ENCODE results near the gene SLC35F1. TPM values are rescaled to one million over a fixed set of nuclear protein-coding genes. Genes with fewer than 3 reads are reported as not detected.

The SLC35F1 gene
- total RNA-seq, 1 experiment from 2014 or later = 4.3 TPM

GRCh38 chr6:118269659-118270058, 362.6 kb downstream of the SLC35F1 start:
- WGBS (ENCODE audit: extremely low coverage, insufficient read length, low lambda C conversion rate) = no CpG with 5 or more reads among the region's 4 CpGs
- Histone ChIP-seq H2BK15ac (ENCODE audit: low read depth, low read length) (no peak overlapping the region), H3K4ac (ENCODE audit: low read depth, low read length) (no peak overlapping the region), H2BK5ac (ENCODE audit: insufficient read length, low read length) (no peak overlapping the region), H3K14ac (ENCODE audit: insufficient read depth, low read length) (no peak overlapping the region), H3K79me2 (ENCODE audit: insufficient read depth, low read length) (no peaks in the 10 kb centered on the region), H2BK20ac (ENCODE audit: low read depth, low read length, poor library complexity, severe bottlenecking) (no peak overlapping the region), H4K8ac (replicated peaks; ENCODE audit: insufficient read length, low read depth, low read length) (no peak overlapping the region), H3K56ac (ENCODE audit: insufficient read length, low read depth, low read length) (no peak overlapping the region), H4K91ac (ENCODE audit: insufficient read length, low read depth, low read length) (no peak overlapping the region), H3K27me3 (ENCODE audit: insufficient read depth, low read length) (no peaks in the 10 kb centered on the region), H3K27ac (ENCODE audit: insufficient read length, low read depth, low read length) (no peak overlapping the region), H3K23me2 (ENCODE audit: insufficient read length, low read depth, low read length, poor library complexity, severe bottlenecking) (no peaks in the 10 kb centered on the region), H2AFZ (ENCODE audit: low read length) (no peak overlapping the region), H2AK5ac (ENCODE audit: insufficient read length, low read length) (no peak overlapping the region), H3K4me1 (ENCODE audit: insufficient read depth, low read length) (no peaks in the 10 kb centered on the region), H4K5ac (ENCODE audit: insufficient read length, low read depth, low read length) (no peak overlapping the region), H3K4me2 (ENCODE audit: insufficient read depth, insufficient read length, low read length) (no peak overlapping the region), H3K9ac (ENCODE audit: extremely low read depth, insufficient read length, low read length) (no peak overlapping the region), H2BK120ac (ENCODE audit: low read depth, low read length, poor library complexity, severe bottlenecking) (no peak overlapping the region), H4K20me1 (ENCODE audit: control insufficient read depth, insufficient read depth, insufficient read length) (no peaks in the 10 kb centered on the region), H3K23ac (ENCODE audit: insufficient read length, low read depth, low read length) (no peak overlapping the region), H2BK12ac (ENCODE audit: insufficient read length, low read depth, low read length) (no peak overlapping the region), H3T11ph (ENCODE audit: low read length) (no peak overlapping the region), H3K18ac (ENCODE audit: insufficient read length, low read depth, low read length) (no peak overlapping the region), H3K79me1 (ENCODE audit: insufficient read depth, low read depth, low read length, poor library complexity, severe bottlenecking) (no peaks in the 10 kb centered on the region), H3K9me3 (ENCODE audit: control insufficient read depth, low read depth, low read length) (no peaks in the 10 kb centered on the region)
- H3K27me3 Mint-ChIP-seq (ENCODE audit: low read depth) = no peaks in the 10 kb centered on the region
- DNase-seq = no peak
- H3K4me1 Mint-ChIP-seq = no peaks in the 10 kb centered on the region
- H3K27ac Mint-ChIP-seq = no peak overlapping the region
- H3K36me3 Mint-ChIP-seq (ENCODE audit: insufficient read depth in 1 of 3, low read depth in 3 of 3) = peaks cover 0 to 4% (median 0%) of the 10 kb centered on the region in 3 experiments; a peak in 1 of 7 replicates
- TF ChIP-seq CTCF (conservative IDR thresholded peaks at IDR 0.05) = no peak
- peaks cover 3 to 4% of the 10 kb centered on the region in 2 experiments; a peak in 2 of 5 replicates for H3K9me3 Mint-ChIP-seq
- H3K4me3 Mint-ChIP-seq = no peak overlapping the region
